GM19395 (cell line): Measurements from ENCODE around the gene RBM20.
A peak's percentile ranks its signal among the peaks of the same experiment; 100 is the strongest.

Source experiments
- ATAC-seq: cut with Tn5 transposase; IDR thresholded peaks from one replicate; pipeline ENCODE4 v1.9.1; 2021; ENCODE audit warnings: mild to moderate bottlenecking, moderate library complexity; ENCODE audit not compliant: unreplicated experiment

The RBM20 gene

GRCh38 chr10:110863956-110864355 is 219.8 kb downstream of the RBM20 start:
- no peak for ATAC-seq

GRCh38 chr10:110864662-110865140 is 220.6 kb downstream of the RBM20 start:
- ATAC-seq = peak; percentile 54

GRCh38 chr10:110865186-110865808 is 221.2 kb downstream of the RBM20 start:
- ATAC-seq = no peak

- peak; percentile 33 for ATAC-seq
These were observed 221.8 kb downstream of the RBM20 start for GRCh38 chr10:110865809-110866482.

- peak; percentile 42 for ATAC-seq
These were observed 223.1 kb downstream of the RBM20 start for GRCh38 chr10:110867011-110867806.

- no peak for ATAC-seq
These were observed 223.8 kb downstream of the RBM20 start for GRCh38 chr10:110867807-110868465.

GRCh38 chr10:110868981-110869380 is 224.8 kb downstream of the RBM20 start:
- ATAC-seq = no peak

GRCh38 chr10:110870823-110871297 is 226.7 kb downstream of the RBM20 start:
- ATAC-seq = no peak

- peak; percentile 70 for ATAC-seq
These were observed 227.4 kb downstream of the RBM20 start, which contains the start of gene PDCD4 for GRCh38 chr10:110871298-110872084. TSS of gene PDCD4 (plus strand) at chr10:110871928. CDS start at chr10:110876028, 4,100 bp downstream.

- ATAC-seq = peak; percentile 44
These were observed 228.2 kb downstream of the RBM20 start for GRCh38 chr10:110872145-110872983.

- no peak for ATAC-seq
These were observed 229.1 kb downstream of the RBM20 start for GRCh38 chr10:110872984-110873923.

GRCh38 chr10:110873951-110874350 is 229.8 kb downstream of the RBM20 start:
- no peak for ATAC-seq

- no peak for ATAC-seq
These were observed 231.9 kb downstream of the RBM20 start for GRCh38 chr10:110876000-110876399.

GRCh38 chr10:110876788-110877187 is 232.7 kb downstream of the RBM20 start:
- no peak for ATAC-seq

GRCh38 chr10:110880012-110880411 is 235.9 kb downstream of the RBM20 start:
- no peak for ATAC-seq

- ATAC-seq = no peak
These were observed 237.1 kb downstream of the RBM20 start for GRCh38 chr10:110881247-110881646.

- no peak for ATAC-seq
These were observed 237.8 kb downstream of the RBM20 start for GRCh38 chr10:110881905-110882304.

- no peak for ATAC-seq
These were observed 239.8 kb downstream of the RBM20 start for GRCh38 chr10:110883924-110884323.
